ENCODE results near the gene CAMTA1. TPM values are rescaled to one million over a fixed set of nuclear protein-coding genes. Genes with fewer than 3 reads are reported as not detected.

The CAMTA1 gene
- total RNA-seq, 1 donor from 2014 or later = 63.8 TPM

DNA sequence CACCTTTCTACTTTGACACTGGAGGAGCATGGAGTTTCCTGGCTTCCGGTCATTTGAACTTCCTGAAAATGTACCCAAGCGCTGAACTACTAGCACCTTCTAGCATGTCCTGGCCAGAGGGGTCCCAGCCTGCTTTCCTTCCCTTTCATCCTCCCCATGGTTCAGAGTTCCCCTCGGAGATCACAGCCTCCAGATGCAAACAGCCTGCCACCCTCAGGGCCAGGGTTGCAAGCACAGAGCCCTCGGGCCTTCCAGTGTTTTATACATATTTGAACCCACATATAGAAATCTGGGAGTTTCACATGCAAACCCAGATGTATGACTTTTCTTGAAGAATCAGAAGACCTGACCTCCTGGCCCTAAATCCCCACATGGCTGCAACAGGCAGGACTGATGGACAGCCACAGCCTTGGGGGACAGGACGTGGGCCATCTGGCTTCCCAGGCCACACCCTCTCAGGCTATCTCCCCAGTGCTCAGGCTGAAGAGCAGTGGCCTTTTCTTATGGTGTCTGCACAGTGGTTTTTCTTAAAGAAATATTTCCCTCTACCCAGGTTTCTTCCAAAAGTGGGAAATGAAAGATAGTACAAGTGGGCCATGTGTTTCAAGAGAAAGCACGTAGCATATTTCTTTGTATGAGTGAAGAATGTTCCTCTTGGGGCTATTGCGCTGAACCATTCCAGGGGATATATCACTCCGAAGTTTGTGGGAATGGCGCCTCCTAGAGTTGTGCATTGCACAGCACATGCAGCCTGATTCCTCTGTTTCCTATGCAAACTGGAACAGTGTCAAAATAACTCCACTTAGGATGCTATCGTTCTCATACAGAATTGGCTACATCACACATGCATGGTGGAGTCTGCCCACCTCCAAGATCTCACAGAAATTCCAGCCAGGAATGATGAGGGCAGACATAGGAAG is 753.9 kb downstream of the CAMTA1 start:
- H3K9me3 Mint-ChIP-seq (ENCODE audit: low read depth) = peaks cover 5% of the 10 kb centered on the region
- DNase-seq (ENCODE audit: low spot score) = no peak
- no peak overlapping the region for H3K4me3 Mint-ChIP-seq (ENCODE audit: unreplicated experiment)
- TF ChIP-seq, protein P1, sequence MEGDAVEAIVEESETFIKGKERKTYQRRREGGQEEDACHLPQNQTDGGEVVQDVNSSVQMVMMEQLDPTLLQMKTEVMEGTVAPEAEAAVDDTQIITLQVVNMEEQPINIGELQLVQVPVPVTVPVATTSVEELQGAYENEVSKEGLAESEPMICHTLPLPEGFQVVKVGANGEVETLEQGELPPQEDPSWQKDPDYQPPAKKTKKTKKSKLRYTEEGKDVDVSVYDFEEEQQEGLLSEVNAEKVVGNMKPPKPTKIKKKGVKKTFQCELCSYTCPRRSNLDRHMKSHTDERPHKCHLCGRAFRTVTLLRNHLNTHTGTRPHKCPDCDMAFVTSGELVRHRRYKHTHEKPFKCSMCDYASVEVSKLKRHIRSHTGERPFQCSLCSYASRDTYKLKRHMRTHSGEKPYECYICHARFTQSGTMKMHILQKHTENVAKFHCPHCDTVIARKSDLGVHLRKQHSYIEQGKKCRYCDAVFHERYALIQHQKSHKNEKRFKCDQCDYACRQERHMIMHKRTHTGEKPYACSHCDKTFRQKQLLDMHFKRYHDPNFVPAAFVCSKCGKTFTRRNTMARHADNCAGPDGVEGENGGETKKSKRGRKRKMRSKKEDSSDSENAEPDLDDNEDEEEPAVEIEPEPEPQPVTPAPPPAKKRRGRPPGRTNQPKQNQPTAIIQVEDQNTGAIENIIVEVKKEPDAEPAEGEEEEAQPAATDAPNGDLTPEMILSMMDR (IDR thresholded peaks at IDR 0.05) = no peak
- peaks cover 28% of the 10 kb centered on the region for H3K4me1 Mint-ChIP-seq (ENCODE audit: low read depth)
- no peak overlapping the region for H3K27ac Mint-ChIP-seq (ENCODE audit: unreplicated experiment)
- no peaks in the 10 kb centered on the region for H3K27me3 Mint-ChIP-seq (ENCODE audit: low read depth)
- H3K36me3 Mint-ChIP-seq (ENCODE audit: low read depth) = no peaks in the 10 kb centered on the region

DNA sequence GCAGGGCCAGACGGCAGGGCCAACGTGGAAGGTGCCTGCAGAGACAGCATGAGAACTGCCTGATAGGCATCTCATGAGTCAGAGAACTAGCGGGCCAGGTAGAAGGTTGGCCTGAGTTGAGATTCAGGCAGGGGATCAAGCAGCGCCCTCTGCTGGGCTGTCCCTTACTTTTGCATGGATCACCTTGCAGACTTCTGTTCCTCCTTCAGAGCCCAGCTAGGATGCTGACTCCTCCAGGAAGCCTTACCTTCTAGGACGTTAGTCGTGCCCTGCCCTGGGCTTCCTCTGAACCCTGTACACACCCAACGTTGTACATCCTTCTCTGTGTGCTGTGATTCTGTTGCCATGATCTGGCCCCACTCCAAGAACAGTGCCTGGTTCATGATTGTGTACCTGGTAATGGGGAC is 754.5 kb downstream of the CAMTA1 start:
- H3K9me3 Mint-ChIP-seq (ENCODE audit: low read depth) = peaks cover 5% of the 10 kb centered on the region
- H3K27ac Mint-ChIP-seq (ENCODE audit: unreplicated experiment) = no peak overlapping the region
- H3K4me3 Mint-ChIP-seq (ENCODE audit: unreplicated experiment) = no peak overlapping the region
- TF ChIP-seq, protein P1 (IDR thresholded peaks at IDR 0.05) = peak; percentile 72
- no peaks in the 10 kb centered on the region for H3K36me3 Mint-ChIP-seq (ENCODE audit: low read depth)
- DNase-seq (ENCODE audit: low spot score) = no peak
- no peaks in the 10 kb centered on the region for H3K27me3 Mint-ChIP-seq (ENCODE audit: low read depth)
- H3K4me1 Mint-ChIP-seq (ENCODE audit: low read depth) = peaks cover 22% of the 10 kb centered on the region

DNA sequence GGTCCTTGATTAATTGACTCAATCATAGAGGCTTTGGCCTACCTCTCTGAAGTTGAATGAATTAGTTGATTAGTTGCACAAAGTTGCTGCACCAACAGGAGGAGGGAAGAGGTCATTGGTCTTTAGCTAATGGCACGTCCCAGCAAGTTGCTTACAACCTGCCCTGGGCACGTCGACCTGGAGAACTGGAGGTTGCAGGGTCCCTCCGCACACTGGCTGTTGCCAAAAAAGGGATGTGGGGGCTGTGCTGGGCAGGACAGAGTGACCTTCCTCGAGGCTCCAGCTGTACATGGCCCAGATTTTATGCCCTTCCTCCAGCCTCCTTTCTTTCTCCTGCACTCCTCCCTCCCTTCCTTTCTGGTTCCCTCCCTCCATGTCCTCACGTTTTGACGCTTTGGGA is 755.6 kb downstream of the CAMTA1 start:
- no peaks in the 10 kb centered on the region for H3K36me3 Mint-ChIP-seq (ENCODE audit: low read depth)
- no peak overlapping the region for H3K27ac Mint-ChIP-seq (ENCODE audit: unreplicated experiment)
- DNase-seq (ENCODE audit: low spot score) = peak; percentile 52
- TF ChIP-seq, protein P1 (IDR thresholded peaks at IDR 0.05) = no peak
- H3K4me3 Mint-ChIP-seq (ENCODE audit: unreplicated experiment) = no peak overlapping the region
- H3K9me3 Mint-ChIP-seq (ENCODE audit: low read depth) = peaks cover 5% of the 10 kb centered on the region
- H3K27me3 Mint-ChIP-seq (ENCODE audit: low read depth) = no peaks in the 10 kb centered on the region
- peaks cover 21% of the 10 kb centered on the region for H3K4me1 Mint-ChIP-seq (ENCODE audit: low read depth)

DNA sequence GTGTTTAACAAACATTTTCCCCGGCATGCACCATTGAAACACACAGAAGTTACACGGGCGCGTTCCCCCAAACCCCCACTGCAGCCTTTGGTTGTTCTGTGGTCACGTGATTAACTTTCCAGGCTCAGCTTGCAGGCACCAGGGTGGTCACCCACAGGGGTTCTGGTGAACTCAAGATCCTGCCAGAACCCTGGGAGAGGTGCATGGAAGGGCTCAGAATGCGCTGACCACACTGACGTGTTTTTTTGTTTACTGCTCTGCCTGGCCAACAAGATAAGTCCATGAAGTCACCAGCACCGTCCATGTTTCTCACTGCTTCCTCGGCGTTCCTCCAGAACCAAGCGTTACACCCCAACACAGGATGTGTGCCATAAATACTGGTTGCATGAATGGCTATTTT is 756.4 kb downstream of the CAMTA1 start:
- TF ChIP-seq, protein P1 (IDR thresholded peaks at IDR 0.05) = no peak
- Mint-ChIP-seq H3K27ac (ENCODE audit: unreplicated experiment) (no peak overlapping the region), H3K4me1 (ENCODE audit: low read depth) (peaks cover 15% of the 10 kb centered on the region), H3K27me3 (ENCODE audit: low read depth) (no peaks in the 10 kb centered on the region), H3K36me3 (ENCODE audit: low read depth) (no peaks in the 10 kb centered on the region), H3K4me3 (ENCODE audit: unreplicated experiment) (no peak overlapping the region), H3K9me3 (ENCODE audit: low read depth) (peaks cover 5% of the 10 kb centered on the region)
- DNase-seq (ENCODE audit: low spot score) = peak; percentile 35

DNA sequence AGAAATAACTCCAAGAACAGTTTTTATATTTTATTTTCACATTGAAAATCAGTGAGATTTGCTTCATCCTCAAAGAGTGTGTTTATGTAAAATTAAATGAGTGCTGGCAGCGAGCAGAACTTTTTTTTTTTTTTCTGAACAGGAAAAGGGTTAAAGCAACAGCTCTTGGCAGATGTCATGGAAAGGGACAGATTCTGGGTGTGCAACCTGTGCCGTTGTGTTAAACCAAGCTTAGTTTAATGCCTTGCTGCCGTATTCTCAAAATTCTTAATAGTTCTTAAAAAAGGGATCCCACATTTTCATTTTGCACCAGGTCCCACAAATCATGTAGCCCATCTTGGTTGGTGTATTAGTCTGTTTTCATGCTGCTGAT is 758.5 kb downstream of the CAMTA1 start:
- no peak overlapping the region for H3K4me3 Mint-ChIP-seq (ENCODE audit: unreplicated experiment)
- H3K27ac Mint-ChIP-seq (ENCODE audit: unreplicated experiment) = no peak overlapping the region
- H3K4me1 Mint-ChIP-seq (ENCODE audit: low read depth) = peaks cover 9% of the 10 kb centered on the region
- no peaks in the 10 kb centered on the region for H3K36me3 Mint-ChIP-seq (ENCODE audit: low read depth)
- TF ChIP-seq, protein P1 (IDR thresholded peaks at IDR 0.05) = no peak
- H3K9me3 Mint-ChIP-seq (ENCODE audit: low read depth) = peaks cover 3% of the 10 kb centered on the region
- no peaks in the 10 kb centered on the region for H3K27me3 Mint-ChIP-seq (ENCODE audit: low read depth)
- DNase-seq (ENCODE audit: low spot score) = no peak
